CD4-positive, alpha-beta T cell treated with Interleukin-2 at 100 ng/mL for 4 hours (primary cell): Measurements from ENCODE around the gene PADI1.

Source experiments
- DNase-seq: peaks from one replicate; pipeline ENCODE4 v3.0.0-alpha.2; 2020; ENCODE audit warnings: low spot score

The PADI1 gene

DNA sequence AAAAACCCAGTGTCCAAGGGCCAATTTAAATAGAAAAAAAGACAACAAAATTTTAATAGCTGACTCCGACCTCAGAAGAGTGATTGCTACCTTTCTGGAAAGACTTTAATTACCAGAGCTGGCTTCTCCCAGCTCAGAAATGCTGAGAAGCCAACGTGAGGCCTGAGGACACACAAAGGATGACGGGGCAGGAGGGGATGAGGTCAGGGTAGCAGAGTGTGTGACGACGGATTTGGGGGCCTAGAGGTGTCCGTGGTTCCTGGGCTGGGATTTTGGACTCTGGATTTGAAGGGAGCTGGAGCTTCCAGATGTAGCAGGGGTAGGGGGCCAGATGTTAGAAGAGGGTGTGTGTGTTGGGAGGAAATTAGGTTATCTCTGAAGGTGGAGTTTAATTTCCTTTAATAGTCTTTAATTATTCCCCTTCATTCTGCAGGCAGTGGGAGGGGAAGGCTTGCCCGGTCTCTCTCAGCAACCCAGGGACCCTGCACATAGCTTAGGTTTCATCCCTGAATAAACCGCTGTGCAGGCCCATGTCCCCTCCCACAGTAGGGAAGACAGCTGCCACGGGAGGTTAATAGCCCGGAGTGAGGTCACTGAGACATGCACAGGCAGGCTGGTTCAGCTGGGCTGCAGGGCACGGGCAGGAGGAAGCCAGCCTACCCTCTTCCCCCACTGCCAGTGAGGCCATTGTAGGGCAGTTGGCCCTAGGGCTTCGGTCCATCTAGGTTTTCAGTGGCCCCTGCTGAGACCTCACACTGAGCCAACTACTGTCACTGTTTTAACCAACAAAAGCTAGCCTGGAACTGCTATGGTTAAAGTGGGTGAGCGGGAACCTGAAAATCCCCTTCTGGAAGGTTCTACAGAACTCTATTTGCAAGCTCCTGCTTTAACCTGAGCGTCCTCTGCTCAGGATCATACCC is 40.2 kb downstream of the PADI1 start:
- no peak for DNase-seq

DNA sequence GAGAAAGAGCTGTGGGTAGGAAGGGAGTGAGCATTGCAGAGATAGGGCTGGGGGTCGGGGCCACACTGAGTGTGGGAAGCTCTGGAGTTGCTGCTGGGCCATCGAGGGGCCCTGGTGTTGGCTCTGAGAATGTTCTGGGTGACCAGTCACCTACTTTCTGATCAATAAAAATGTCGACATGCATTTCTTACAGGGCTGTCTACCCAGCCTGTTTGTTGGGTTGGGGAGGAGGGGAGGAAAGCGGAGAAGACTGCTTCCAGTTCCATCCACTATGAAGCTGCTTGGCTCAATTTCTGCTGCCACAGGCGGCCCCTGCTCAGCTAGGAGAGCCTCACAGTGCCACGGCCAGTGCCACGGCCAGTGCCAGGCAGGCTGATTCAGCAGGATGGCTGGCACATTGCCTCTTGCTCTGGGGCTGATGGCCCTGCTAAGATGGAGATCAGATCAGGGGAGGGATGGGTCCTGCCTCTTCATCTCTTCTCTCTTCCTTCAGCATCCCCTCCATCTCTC is 40.9 kb downstream of the PADI1 start:
- DNase-seq, result no peak

DNA sequence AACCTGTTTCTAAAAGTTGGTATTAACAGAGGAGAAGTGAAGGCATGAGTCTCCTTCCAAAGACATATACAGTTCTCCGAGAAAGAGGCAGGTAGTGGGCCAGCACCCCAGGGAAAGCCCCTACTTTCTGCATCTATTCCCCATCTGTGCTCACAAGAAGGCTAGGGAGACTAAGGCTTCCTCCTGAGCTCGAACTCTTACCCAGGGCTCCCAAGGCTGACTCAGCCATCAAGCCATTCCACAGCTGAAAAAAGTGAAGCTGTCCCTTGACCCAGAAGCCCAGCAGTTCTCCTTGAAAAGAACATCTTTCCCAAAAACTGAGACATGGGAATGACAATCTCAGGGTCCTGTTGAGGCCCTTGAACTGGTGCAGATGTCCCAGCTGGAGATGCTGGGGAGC is 42.0 kb downstream of the PADI1 start:
- no peak for DNase-seq

DNA sequence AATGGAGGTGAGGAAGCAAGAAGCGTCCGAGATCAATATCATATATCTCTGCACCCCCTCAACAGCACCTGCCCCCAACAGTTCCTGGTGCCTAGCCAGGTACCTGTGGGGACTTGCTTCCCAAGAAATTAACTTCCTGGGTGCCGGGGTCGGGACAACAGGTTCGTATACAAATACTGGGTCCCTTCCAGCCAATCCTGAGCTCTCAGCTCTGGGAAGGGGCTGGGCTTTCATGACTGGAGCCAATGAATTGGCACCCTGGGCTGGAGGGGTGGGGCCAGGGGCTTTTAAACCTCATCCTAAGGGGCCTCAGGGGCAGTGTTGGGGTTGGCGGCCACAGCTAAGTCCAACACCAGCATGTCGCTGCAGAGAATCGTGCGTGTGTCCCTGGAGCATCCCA is 43.9 kb downstream of the PADI1 start, which contains the start of gene PADI3:
Gene PADI3 (plus strand): TSS at position 318 of the 400 bp plus-strand sequence. CDS start 40 bp downstream, at position 358.
- DNase-seq, result no peak

DNA sequence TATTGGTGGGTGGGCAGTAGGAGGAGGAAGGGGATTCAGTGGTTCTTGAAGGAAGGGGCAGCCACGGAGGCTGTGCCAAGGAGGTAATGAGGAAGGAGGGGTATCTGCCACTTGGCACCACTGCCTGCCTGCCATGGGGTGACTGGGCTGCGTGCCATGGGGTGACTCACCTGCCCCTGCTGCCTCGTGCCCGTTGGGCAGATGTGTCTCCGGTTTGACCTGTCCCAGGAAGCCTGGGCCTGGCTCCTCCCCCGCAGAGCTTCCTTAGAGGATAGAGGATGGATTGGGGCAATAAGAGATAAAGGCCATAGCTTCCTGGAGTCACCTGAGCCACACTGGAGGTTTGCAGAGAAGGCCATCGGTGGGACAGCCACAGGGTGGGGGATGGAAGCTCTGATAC is 45.7 kb downstream of the PADI1 start:
- DNase-seq, result no peak

DNA sequence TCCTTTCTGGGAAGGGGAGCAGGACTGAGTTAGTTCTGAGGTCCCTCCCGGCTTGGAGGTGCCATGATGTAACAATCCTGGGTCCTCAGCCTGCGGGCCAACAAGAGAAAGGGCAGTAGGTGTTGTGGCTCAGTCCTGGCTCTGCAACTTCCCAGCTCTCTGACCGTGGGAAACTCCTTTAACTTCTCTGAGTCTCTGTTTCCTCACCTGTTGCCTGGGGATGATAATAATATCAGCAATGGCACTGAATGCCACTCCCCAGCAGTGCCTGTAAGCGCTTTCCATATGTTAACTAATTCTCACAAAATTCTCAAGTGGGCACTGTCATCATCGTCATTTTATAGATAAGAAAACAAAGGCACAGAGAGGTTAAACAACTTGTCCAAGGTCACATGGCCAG is 46.3 kb downstream of the PADI1 start:
- no peak for DNase-seq

DNA sequence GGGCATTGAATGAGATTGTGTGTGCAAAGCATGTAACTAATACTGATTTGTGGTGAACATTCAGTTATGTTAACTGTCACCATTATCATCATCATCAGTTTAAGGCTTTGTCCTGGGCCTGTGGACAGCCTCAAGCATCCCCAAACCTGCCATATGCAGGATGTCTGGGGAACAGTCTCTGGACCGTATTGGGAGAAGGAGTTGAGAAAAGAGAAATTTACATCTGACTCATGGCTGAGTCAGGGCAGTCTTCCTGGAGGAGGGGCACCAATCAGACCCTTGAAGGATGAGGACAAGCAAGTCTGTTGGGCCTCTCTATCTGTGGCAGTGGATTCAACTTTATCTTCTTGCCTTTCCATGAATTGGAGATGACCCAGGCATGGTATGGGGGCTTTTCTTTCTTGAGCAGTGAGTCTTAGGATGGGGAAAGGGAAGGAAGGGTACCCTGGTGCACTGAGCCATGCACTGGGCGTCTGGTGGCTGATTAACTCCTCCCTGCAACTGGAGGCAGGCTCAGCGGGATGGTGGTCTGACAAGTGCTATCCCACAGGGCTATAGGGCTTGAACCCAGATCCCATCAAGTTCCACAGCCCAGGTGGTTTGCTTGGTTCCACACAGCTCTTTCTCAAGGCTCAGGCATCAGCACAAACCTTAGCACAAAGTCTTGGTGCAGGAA is 46.9 kb downstream of the PADI1 start:
- no peak for DNase-seq

DNA sequence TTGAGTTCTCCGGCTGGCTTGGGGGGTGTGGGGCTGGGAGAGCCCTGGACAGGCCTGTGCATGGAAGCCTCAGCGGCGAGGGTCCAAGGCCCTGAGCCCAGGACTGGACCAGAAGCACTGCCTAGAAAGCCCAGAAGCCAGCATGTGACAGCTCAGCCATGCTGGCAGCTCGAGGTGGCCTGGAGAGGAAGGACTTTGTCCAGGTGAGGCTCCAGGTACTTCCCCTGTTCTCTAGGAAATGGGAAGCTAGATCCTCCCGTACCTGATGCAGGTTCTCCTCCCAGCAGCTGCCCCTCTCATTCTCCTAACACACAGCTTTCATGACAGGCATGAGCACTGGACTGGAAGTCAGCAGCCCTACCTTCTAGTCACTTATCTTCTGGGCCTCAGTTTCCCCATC is 50.4 kb downstream of the PADI1 start:
- no peak for DNase-seq

DNA sequence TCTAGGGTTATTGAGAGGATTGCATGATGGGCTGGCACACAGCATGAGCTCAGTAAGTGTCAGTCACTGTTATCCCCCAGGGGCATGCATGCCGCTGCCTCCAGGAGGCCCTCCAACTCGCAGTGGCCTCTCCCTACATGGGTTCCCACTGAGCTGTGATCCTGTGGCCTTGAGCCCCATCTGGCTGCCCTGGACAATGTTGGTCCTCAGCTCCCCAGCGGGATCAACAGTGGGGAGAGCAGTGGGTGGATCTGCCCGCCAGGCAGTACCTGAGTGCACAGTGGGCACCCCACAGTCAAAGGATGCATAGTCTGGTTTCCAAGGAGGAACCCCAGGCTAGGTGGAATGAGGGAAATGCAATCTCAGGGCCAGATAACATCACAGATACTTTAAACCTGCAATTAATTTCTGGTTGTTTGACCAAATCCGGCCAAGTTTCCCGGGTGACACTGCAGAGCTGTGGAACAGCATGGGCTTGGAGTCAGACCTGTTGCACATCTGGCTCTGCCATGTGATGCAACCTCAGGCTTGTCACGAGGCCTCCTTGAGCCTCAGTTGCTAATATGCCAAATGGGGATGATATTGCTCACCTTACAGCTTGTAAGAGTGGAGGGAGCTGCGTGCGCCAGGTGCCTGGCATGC is 53.3 kb downstream of the PADI1 start:
- DNase-seq, result no peak

DNA sequence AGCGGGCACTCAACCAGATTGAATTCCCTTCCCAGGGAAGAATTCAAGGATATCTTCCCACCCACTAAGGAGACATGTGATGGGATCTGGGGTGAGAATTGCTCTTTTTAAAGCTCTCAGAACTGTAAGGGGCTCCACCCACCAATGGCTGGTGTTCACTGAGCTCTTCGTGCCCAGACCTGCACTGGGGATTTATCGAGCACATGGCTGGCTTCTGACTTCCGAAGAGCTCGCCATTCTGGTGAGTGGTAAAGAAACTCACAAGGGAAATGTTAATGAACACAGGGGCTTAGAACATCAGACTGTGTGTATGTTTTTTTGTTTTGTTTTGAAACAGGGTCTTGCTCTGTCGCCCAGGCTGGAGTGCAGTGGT is 53.8 kb downstream of the PADI1 start:
- no peak for DNase-seq

DNA sequence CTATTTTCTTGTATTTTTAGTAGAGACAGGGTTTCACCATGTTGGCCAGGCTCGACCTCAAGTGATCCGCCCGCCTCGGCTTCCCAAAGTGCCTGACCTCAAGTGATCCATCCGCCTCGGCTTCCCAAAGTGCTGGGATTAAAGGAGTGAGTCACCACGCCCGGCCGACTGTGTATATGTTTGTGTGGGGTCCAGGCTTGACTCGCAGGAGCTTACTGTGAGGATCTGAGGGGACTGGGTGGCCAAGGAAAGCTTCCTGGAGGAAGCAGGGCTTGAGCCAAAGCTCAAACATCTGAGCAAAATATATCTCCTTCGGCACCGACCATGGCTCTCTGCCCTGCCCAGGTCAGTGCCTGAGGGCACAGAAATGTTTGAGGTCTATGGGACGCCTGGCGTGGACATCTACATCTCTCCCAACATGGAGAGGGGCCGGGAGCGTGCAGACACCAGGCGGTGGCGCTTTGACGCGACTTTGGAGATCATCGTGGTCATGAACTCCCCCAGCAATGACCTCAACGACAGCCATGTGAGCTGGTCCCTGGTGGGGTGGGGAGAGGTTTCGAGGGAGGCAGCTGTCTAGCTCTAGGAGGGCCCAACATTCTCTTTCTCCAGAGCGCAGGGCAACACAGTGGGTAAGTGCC is 54.4 kb downstream of the PADI1 start:
- no peak for DNase-seq

DNA sequence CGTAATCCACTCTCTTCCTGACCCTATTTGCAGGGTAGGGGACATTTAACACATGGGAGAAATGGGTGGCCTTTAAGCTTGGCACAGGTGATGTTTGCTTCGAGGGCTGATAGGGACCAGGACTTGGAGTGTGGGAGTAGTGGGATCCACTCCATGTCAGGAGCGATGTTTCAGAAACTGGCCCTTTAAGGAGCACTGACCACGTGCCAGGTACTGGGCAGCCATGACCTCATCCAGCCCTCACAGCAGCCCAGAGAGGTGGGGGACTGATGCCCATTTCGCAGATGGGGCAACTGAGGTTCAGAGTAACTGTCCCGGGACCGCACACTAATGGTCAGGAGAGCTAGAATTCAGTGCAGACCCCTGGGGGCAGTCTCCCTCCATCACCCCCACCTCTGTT is 55.3 kb downstream of the PADI1 start:
- no peak for DNase-seq

DNA sequence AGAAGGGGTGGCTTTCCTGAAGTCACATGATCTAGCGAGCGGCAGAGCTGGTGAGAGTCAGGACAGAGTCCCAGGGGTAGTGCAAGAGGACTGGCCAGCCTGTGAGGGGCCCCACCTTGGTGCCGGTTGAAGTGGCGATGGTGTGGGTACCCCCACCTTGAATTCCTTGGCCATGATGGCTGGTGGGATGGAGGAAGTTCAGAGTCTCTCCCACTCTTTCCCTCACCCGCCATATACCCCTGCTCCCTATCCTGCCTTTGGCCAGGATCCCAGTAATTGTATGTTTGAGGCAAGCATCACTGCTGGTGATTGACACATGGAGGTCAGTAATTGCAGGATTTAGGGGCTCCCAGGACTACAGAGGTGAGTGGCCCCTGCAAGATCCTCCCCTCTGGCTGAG is 55.8 kb downstream of the PADI1 start:
- no peak for DNase-seq

DNA sequence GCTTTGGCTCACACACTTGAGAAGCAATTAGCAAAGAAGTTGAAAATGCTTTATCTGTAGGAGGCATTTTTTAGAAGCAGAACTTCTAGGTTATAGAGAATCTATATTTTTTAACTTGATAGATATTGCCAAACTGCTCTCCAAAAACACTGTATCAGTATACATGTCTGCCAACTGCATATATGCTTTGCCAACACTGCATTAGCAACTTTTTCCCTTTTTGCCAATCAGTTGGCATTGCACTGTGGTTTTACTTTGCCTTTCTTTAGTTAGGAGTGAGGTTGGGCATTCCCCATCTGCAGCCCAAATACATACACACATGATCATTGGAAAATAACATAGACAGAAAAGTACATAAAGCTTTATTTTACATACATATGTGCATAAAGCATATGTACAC is 59.0 kb downstream of the PADI1 start:
- no peak for DNase-seq

DNA sequence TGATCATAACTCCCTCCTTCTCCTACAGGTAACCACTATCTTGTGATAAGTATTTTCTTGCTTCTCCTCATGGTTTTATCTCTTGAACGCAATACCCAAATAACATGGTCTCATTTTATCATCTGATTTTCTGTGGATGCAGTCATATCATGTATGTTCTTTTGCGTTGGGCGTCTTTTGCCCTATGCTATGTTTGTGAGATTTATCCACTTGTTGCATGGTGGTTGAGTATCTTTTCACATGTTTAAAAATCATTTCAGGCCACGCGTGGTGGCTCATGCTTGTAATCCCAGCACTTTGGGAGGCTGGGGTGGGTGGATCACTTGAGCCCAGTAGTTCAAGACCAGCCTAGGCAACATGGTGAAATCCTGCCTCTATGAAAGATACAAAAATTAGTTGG is 59.5 kb downstream of the PADI1 start:
- no peak for DNase-seq

DNA sequence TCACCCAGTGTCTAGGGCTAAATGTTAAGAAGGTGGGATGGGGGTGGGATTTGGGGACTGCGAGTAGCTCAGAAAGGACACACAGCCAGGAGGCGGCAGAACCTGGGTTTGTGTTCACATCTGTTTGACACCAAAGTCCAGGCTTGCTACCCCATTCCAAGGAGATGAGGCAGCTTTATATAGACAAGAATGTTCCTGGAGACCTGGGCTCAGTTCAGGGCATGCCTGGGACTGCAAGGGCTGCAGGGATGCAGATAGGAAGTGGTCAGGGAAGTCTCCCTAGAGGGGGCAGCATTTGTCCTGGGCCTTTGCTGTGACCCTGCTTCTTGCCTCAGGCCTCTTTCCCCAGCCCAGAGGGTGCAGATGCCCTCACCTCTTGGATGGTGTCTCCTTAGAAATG is 60.2 kb downstream of the PADI1 start:
- no peak for DNase-seq

DNA sequence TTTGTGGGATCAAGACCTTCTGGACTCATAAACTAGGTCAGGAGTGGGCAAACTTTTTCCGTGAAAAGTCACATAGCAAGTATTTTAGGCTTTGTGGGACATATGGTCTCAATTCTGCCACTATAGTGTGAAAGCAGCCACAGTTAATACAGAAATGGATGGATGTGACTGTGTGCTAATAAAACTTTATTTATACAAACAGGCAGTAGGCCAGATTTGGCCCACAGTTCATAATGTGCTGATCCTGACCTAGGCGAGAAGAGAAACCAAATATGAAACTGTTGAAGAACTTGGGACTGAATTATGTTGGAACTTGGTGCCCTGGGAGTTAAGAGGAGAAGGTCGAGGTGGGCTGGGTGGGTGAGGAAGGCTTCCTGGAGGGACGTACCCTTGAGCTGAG is 61.0 kb downstream of the PADI1 start:
- DNase-seq, result no peak

DNA sequence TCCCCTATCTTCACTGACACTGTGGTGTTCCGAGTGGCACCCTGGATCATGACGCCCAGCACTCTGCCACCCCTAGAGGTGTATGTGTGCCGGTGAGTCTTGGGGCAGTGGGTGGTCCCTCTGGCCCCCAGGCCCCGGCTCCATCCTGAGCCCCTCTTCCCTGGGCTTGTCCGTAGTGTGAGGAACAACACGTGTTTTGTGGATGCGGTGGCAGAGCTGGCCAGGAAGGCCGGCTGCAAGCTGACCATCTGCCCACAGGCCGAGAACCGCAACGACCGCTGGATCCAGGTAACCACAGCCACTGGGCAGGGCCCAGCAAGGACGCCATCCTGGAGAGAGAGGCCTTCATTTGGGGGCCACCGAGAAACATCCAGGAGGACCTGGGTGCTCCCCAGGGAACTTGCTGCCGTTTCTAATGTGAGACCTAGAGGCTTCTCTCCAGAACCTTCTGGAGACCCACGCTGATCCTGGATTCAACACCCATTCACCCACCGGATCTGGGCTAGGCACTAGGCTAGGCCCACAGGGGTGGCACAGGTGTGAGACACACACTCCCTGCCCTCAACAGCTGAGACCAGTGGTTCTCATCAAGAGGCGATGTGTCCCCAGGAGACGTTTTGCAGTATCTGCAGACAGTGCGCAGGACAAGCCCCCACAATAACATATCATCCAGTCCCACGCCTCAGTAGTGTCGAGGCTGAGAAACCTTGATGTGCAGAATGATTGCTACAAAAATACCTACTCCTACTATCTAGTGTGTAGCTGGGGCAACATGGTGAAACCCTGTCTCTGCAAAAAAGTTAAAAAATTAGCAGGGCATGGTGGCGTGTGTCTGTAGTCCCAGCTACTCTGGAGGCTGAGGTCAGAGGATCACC is 66.2 kb downstream of the PADI1 start:
- DNase-seq, result no peak

DNA sequence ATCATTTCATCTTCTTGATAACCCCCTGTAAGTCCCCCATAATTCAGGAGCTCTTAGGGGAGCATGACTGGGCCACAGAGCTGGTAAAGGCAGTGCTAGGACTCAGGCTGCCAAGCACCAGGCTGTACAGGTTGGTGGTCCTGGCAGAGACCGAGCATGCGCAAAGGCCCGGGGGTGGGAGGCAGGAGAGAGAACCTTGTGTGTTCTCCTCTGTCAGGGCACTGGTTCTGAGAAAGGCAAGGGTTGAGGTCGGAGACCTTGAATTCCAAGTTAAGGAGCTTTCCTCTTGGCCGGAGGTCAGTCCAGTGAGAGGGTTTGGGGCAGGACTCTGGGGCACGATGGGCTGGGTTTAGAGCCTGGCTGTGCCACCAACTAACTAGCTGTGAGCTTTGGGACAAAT is 67.1 kb downstream of the PADI1 start:
- DNase-seq, result no peak

DNA sequence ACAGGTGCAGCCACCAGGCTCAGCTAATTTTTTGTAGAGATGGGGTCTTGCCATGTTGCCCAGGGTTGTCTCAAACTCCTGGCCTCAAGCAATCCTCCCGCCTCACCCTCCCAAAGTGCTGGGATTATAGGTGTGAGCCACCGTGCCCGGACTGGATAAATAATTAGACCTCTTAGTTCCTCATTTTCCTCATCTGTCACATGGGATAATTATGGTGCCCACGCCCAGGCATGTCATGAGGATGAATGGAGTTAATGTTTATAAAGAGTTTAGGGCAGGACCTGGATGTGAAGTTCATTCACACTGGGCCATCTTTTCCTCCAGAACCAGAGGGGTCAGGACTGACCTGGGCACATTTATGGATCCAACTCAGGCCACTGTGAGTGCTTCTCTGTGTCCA is 67.7 kb downstream of the PADI1 start:
- DNase-seq, result no peak

DNA sequence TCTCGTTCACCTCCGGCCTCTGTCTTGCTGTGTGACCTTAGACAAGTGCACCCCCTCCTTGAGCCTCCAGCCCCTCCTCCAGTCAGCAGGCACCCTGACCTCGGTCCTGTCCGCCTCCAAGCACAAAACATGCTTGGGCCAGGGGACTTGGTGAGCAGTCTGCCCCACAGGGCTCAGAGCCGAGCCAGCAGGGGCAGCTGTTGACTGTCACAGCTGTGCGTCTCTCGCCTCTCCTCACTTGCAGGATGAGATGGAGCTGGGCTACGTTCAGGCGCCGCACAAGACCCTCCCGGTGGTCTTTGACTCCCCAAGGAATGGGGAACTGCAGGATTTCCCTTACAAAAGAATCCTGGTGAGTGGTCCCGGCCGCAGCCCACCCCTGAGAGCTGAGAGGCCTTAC is 68.2 kb downstream of the PADI1 start:
- DNase-seq, result no peak
